C4-2B (cell line): Measurements from ENCODE around the gene FAM25C.
"Not testable (repeated sequence)": the region's sequence is repeated elsewhere in the genome, so short reads cannot be mapped to it uniquely, and the experiment has no call there.

Experiments
- H3K27ac ChIP-seq: fragments of 450-650 bp; 2 replicates; pipeline ENCODE4 v1.5.1; 2017

Gene FAM25C

GRCh38 chr10:47957158-47957557, 42.4 kb downstream of the FAM25C start:
- not testable (repeated sequence) for H3K27ac ChIP-seq

GRCh38 chr10:47947424-47947823, 52.2 kb downstream of the FAM25C start:
- not testable (repeated sequence) for H3K27ac ChIP-seq
